ENCODE data around the gene ITGA11. TPM values are rescaled to one million over a fixed set of nuclear protein-coding genes. Genes with fewer than 3 reads are reported as not detected.

The ITGA11 gene
- polyA plus RNA-seq, 1 of the 3 experiments (the other 2 are of a cell fraction) = 0.49 TPM

- DNase-seq = no peak
- Histone ChIP-seq H3K27ac (ENCODE audit: low read depth in 2 of 2, low read length in 1 of 2) (no peak overlapping the region), H3K9ac (no peak overlapping the region), H3K79me2 (ENCODE audit: insufficient read depth) (no peaks in the 10 kb centered on the region), H3K4me3 (ENCODE audit: low read depth in 2 of 2, low read length in 1 of 2) (no peak overlapping the region), H3K4me1 (ENCODE audit: control insufficient read depth in 1 of 2, insufficient read depth in 2 of 2, low read depth in 1 of 2, low read length in 1 of 2) (peaks cover 2 to 16% of the 10 kb centered on the region in 2 experiments; a peak in 3 of 4 replicates), H3K36me3 (replicated peaks in 1 of 2; ENCODE audit: control insufficient read depth in 1 of 2, insufficient read depth in 2 of 2, low read length in 1 of 2) (no peaks in the 10 kb centered on the region), H3K27me3 (ENCODE audit: insufficient read depth) (no peaks in the 10 kb centered on the region), H3K9me3 (no peaks in the 10 kb centered on the region), H3K4me2 (no peak overlapping the region), H3K9me2 (no peaks in the 10 kb centered on the region), H2AFZ (ENCODE audit: low read depth) (no peak overlapping the region), H4K20me1 (ENCODE audit: insufficient read depth) (no peaks in the 10 kb centered on the region), H3F3A (replicated peaks; ENCODE audit: insufficient read depth) (peaks cover 8% of the 10 kb centered on the region)
- WGBS (ENCODE audit: low lambda C conversion rate) = 91% methylated on average over 14 of the region's 14 CpGs
- POLR2A ChIA-PET = no interaction called here
- CTCF ChIA-PET = interaction anchor here (1.9 to 3.8 kb wide), 2 partner anchors 9 to 38 kb away, joined by 7 to 16 read pairs; no protein-coding TSS in a partner anchor
- no peak for TF ChIP-seq SIN3A (IDR thresholded peaks at IDR 0.05; ENCODE audit: borderline replicate concordance, low read depth, low read length)
- no peak for TF ChIP-seq SMC3 (IDR thresholded peaks at IDR 0.05; ENCODE audit: low read depth, low read length)
- TF ChIP-seq PBX3 (IDR thresholded peaks at IDR 0.05) = no peak
- TF ChIP-seq RFX5 (IDR thresholded peaks at IDR 0.05; ENCODE audit: low read length) = no peak
- no peak for TF ChIP-seq TCF12 (IDR thresholded peaks at IDR 0.05)
- TF ChIP-seq TAF1 (IDR thresholded peaks at IDR 0.05; ENCODE audit: borderline replicate concordance, low read depth, low read length) = no peak
- TF ChIP-seq FOXJ3 (CRISPR knock-in tag; IDR thresholded peaks at IDR 0.05) = no peak
- no peak for TF ChIP-seq RXRA (IDR thresholded peaks at IDR 0.05; ENCODE audit: borderline replicate concordance, low read depth)
- no peak for TF ChIP-seq ZBTB33 (IDR thresholded peaks at IDR 0.05; ENCODE audit: borderline replicate concordance, low read depth)
- no peak for TF ChIP-seq FOSL2 (IDR thresholded peaks at IDR 0.05; ENCODE audit: borderline replicate concordance, low read depth)
- TF ChIP-seq CTCF (IDR thresholded peaks at IDR 0.05) = no peak
- no peak for TF ChIP-seq ELF1 (IDR thresholded peaks at IDR 0.05)
- no peak for TF ChIP-seq USF2 (IDR thresholded peaks at IDR 0.05; ENCODE audit: borderline replicate concordance, low read depth, low read length)
- TF ChIP-seq MEF2A (IDR thresholded peaks at IDR 0.05; ENCODE audit: borderline replicate concordance, low read depth) = no peak
- TF ChIP-seq MXI1 (IDR thresholded peaks at IDR 0.05; ENCODE audit: low read depth, low read length) = no peak
- no peak for TF ChIP-seq YY1 (IDR thresholded peaks at IDR 0.05; ENCODE audit: low read depth)
- no peak for TF ChIP-seq IRF3 (IDR thresholded peaks at IDR 0.05; ENCODE audit: low read depth, low read length)
- no peak for TF ChIP-seq MAX (IDR thresholded peaks at IDR 0.05; ENCODE audit: low read depth)
- TF ChIP-seq FOXM1 (IDR thresholded peaks at IDR 0.05; ENCODE audit: low read depth) = no peak
- TF ChIP-seq NRF1 (IDR thresholded peaks at IDR 0.05; ENCODE audit: low read depth, low read length) = no peak
Observed at GRCh38 chr15:68343579-68344225, 88.3 kb downstream of the ITGA11 start.

All from SK-N-SH (cell line).